ENCODE measurements around the gene PTPRG. TPM values are rescaled to one million over a fixed set of nuclear protein-coding genes. Genes with fewer than 3 reads are reported as not detected.

PTPRG gene
- total and polyA plus RNA-seq, 2 experiments from 2014 or later, result 15.2 to 45.7 TPM

GRCh38 chr3:61903931-61904657 lies 342.7 kb downstream of the PTPRG start:
- Histone ChIP-seq H3K9me3 (ENCODE audit: low read depth) (no peaks in the 10 kb centered on the region), H3K27me3 (no peaks in the 10 kb centered on the region), H3K4me1 (ENCODE audit: low read depth) (peaks cover 27% of the 10 kb centered on the region), H3K36me3 (no peaks in the 10 kb centered on the region), H3K4me3 (no peak overlapping the region), H3K27ac (peak overlapping the region; percentile 81)
- DNase-seq (ENCODE audit: low read depth in 1 of 2, low spot score in 1 of 2), result peak; percentile 48
- TF ChIP-seq CTCF (IDR thresholded peaks at IDR 0.05; ENCODE audit: low read depth, low read length), result no peak

- no peak overlapping the region for H3K27ac ChIP-seq
- H3K4me1 ChIP-seq (ENCODE audit: low read depth), result peaks cover 46% of the 10 kb centered on the region
- no peak for TF ChIP-seq CTCF (IDR thresholded peaks at IDR 0.05; ENCODE audit: low read depth, low read length)
- no peaks in the 10 kb centered on the region for H3K36me3 ChIP-seq
- no peak for DNase-seq (ENCODE audit: low read depth in 1 of 2, low spot score in 1 of 2)
- H3K4me3 ChIP-seq, result no peak overlapping the region
- H3K27me3 ChIP-seq, result no peaks in the 10 kb centered on the region
- H3K9me3 ChIP-seq (ENCODE audit: low read depth), result no peaks in the 10 kb centered on the region
Measured at GRCh38 chr3:61907210-61907795, 345.9 kb downstream of the PTPRG start.

GRCh38 chr3:61908382-61908781 lies 347.0 kb downstream of the PTPRG start:
- TF ChIP-seq CTCF (IDR thresholded peaks at IDR 0.05; ENCODE audit: low read depth, low read length), result no peak
- peak in 1 of 2 donors; percentile 51 for DNase-seq (ENCODE audit: low read depth in 1 of 2, low spot score in 1 of 2)

GRCh38 chr3:61910732-61911131 lies 349.4 kb downstream of the PTPRG start:
- DNase-seq (ENCODE audit: low read depth in 1 of 2, low spot score in 1 of 2), result peak in 1 of 2 donors; percentile 3
- no peak for TF ChIP-seq CTCF (IDR thresholded peaks at IDR 0.05; ENCODE audit: low read depth, low read length)
- peaks cover 21% of the 10 kb centered on the region for H3K4me1 ChIP-seq (ENCODE audit: low read depth)

More at GRCh38 chr3:61908382-61908781, 347.0 kb downstream of the PTPRG start:
- Histone ChIP-seq H3K9me3 (ENCODE audit: low read depth) (no peaks in the 10 kb centered on the region), H3K4me1 (ENCODE audit: low read depth) (peaks cover 44% of the 10 kb centered on the region), H3K4me3 (no peak overlapping the region), H3K27me3 (no peaks in the 10 kb centered on the region), H3K27ac (no peak overlapping the region), H3K36me3 (no peaks in the 10 kb centered on the region)

GRCh38 chr3:61912158-61912557 lies 350.8 kb downstream of the PTPRG start:
- no peaks in the 10 kb centered on the region for H3K36me3 ChIP-seq
- H3K9me3 ChIP-seq (ENCODE audit: low read depth), result no peaks in the 10 kb centered on the region
- no peak for DNase-seq (ENCODE audit: low read depth in 1 of 2, low spot score in 1 of 2)
- peaks cover 21% of the 10 kb centered on the region for H3K4me1 ChIP-seq (ENCODE audit: low read depth)
- H3K27ac ChIP-seq, result no peak overlapping the region
- H3K4me3 ChIP-seq, result no peak overlapping the region
- TF ChIP-seq CTCF (IDR thresholded peaks at IDR 0.05; ENCODE audit: low read depth, low read length), result no peak
- H3K27me3 ChIP-seq, result no peaks in the 10 kb centered on the region

More at GRCh38 chr3:61910732-61911131, 349.4 kb downstream of the PTPRG start:
- H3K27ac ChIP-seq, result peak overlapping the region; percentile 6
- no peaks in the 10 kb centered on the region for H3K9me3 ChIP-seq (ENCODE audit: low read depth)
- no peaks in the 10 kb centered on the region for H3K27me3 ChIP-seq
- no peaks in the 10 kb centered on the region for H3K36me3 ChIP-seq
- no peak overlapping the region for H3K4me3 ChIP-seq
